Fibroblast of villous mesenchyme (primary cell): Measurements from ENCODE around the gene MYRF. TPM values are rescaled to one million over a fixed set of nuclear protein-coding genes. Genes with fewer than 3 reads are reported as not detected.

Experiments
- DNase-seq: peaks from one replicate; pipeline ENCODE4 v3.0.0-alpha.2; 2010; ENCODE audit warnings: low read depth
- H3K4me3 ChIP-seq: 2 replicates; pipeline ENCODE4 v1.5.1; 2011; ENCODE audit warnings: low read depth, mild to moderate bottlenecking, low read length
- total RNA-seq: library from RNA; depleted of rRNA; stranded (reverse); fragments of >200 nt; gene quantifications from 2 replicates; pipeline ENCODE4 v1.2.3, GENCODE V29; 2012
- TF ChIP-seq, protein P1 (sequence below): IDR thresholded peaks from 2 replicates; pipeline ENCODE4 v1.5.1; 2012; ENCODE audit warnings: low read depth, mild to moderate bottlenecking, low read length; ENCODE audit not compliant: insufficient read depth

The MYRF gene
- total RNA-seq, 1 donor, result 2.6 TPM

GRCh38 chr11:61713906-61714305 is 38.5 kb upstream of the MYRF start:
- H3K4me3 ChIP-seq, result no peak overlapping the region
- TF ChIP-seq, protein P1, sequence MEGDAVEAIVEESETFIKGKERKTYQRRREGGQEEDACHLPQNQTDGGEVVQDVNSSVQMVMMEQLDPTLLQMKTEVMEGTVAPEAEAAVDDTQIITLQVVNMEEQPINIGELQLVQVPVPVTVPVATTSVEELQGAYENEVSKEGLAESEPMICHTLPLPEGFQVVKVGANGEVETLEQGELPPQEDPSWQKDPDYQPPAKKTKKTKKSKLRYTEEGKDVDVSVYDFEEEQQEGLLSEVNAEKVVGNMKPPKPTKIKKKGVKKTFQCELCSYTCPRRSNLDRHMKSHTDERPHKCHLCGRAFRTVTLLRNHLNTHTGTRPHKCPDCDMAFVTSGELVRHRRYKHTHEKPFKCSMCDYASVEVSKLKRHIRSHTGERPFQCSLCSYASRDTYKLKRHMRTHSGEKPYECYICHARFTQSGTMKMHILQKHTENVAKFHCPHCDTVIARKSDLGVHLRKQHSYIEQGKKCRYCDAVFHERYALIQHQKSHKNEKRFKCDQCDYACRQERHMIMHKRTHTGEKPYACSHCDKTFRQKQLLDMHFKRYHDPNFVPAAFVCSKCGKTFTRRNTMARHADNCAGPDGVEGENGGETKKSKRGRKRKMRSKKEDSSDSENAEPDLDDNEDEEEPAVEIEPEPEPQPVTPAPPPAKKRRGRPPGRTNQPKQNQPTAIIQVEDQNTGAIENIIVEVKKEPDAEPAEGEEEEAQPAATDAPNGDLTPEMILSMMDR, result no peak
- DNase-seq, result no peak

DNA sequence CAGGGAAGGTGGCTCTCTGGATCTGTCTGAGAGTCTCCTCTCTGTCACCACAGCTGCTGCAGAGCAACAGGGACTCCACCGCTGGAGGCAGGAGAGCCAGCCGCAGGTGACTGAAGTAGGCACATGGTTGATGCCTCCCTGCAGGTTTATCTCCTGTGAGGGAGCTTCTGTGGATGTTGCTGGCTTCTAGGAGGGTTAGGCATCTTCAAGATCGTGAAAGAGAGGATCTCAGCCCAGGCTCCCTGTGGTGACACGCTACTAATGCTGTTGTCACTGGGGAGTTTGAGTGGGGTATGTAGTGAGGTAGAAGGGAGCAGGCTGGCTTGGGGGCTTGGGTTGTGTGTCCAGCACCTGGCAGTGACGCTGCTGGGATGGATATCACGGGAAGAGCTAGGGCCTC is 38.1 kb upstream of the MYRF start:
- no peak for DNase-seq
- TF ChIP-seq, protein P1, result no peak
- no peak overlapping the region for H3K4me3 ChIP-seq

DNA sequence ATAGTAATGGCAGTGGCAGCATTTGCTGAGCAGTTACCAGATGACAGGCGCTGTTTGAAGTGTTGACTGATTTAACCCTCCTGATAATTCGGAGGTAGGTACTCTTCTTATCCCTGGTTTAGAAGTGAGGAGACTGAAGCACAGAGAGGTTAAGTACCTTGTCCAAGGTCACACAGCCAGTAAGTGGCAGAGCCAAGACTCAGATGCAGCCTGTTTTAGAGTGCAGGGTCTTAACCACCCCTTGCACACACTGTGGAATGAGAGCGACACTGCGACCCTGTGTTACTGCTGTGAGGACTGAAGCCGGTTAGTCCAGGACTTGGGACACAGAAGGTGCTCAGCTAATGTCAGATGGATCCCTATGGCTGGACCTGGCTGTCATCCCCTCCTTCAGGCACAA is 37.5 kb upstream of the MYRF start:
- TF ChIP-seq, protein P1, result no peak
- H3K4me3 ChIP-seq, result no peak overlapping the region
- DNase-seq, result no peak

- H3K4me3 ChIP-seq, result no peak overlapping the region
- DNase-seq, result no peak
- TF ChIP-seq, protein P1, result no peak
Measured at GRCh38 chr11:61715867-61716266, 36.6 kb upstream of the MYRF start.

GRCh38 chr11:61716478-61717285 is 35.8 kb upstream of the MYRF start:
- no peak for DNase-seq
- TF ChIP-seq, protein P1, result no peak
- no peak overlapping the region for H3K4me3 ChIP-seq

DNA sequence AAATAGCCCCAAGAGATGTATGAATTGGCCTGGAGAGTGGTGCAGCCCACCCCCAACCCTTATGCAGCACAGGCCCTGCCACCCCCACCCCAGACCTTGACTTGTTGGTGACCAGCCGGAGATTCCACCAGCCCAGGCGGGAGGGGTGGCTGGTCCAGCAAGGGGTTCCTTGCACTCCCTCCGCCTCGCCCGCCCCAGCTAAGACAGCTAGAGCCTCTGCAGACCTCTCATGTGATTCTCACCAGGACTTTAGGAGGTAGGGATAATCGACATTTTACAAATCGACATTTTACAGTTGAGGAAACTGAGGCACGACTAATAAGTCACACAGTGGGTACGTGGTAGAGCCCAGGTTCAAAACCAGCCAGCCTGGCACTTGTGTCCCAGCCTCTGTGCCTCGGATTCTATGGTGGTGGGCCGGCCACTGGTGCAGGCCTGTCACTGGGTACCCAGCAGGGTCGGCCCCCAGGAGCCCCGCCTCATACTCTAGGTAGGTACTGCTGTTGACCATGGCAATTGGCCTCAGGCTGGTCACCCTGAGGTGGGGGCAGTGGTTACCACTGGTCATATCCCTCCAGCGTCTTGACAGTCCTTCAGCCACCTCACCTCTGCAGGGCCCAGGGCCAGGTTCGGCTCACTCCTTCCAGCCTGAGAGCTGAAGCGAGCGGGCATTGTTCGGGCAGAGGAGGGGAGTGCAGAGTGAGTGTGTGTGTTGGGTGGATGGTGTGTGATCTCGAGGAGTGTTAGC is 35.0 kb upstream of the MYRF start:
- TF ChIP-seq, protein P1, result no peak
- DNase-seq, result no peak
- no peak overlapping the region for H3K4me3 ChIP-seq
